Right hindlimb (tissue), 1 donor: ENCODE data around the gene SLC25A42.
"Not testable (repeated sequence)": the region's sequence is repeated elsewhere in the genome, so short reads cannot be mapped to it uniquely, and the experiment has no call there.

ENCODE experiments used
- DNase-seq: peaks from one replicate; pipeline ENCODE4 v3.0.0-alpha.2; 2018

SLC25A42 gene

DNA sequence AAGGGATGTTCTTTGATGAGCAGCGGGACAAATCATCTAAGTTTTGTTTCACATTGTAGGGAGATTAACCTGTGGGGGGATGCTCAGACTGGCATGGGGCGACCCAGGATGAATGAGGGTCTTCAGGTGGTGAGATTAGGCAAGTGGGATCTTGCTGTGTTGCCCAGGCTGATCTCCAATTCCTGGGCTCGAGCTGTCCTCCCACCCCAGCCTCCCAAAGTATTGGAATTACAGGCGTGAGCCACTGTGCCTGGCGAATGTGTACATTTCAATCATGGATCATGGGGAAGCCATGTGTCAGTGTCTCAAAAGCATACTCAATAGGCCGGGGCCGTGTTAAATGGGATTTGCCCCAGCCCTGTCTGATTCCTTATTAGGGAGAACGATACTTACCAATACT lies 8.1 kb downstream of the SLC25A42 start:
- no peak for DNase-seq

DNA sequence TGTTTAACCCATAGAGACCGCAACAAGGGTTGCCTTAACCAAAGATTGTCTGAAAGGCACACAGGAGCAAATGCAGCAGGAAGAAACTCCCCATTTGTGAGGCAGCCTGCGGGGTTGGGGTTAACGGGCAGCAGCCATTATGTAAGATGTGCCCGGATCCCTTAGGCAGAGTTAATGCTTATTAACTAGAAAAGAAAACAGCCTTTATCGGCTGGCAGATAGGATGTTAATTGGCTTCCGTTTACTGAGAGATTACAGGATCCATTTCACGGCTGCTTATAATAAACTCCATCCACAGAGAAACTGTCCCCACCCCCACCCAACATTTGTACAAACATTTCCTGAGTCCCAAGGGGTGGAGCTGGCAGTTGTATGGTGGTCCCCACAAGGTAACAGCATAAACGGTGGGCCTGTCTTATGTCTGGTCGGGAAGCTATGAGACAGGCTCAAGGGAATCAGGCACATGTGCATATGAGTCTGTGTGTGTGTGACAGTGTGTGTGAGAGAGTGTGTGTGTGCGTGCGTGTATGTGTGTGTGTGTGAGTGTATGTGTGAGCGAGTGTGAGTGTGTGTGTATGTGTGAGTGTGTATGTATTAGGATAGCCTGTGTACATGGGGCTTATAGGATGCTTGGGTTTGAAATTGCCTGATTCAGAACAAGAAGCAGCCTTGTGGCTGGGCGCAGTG lies 10.5 kb downstream of the SLC25A42 start:
- no peak for DNase-seq

DNA sequence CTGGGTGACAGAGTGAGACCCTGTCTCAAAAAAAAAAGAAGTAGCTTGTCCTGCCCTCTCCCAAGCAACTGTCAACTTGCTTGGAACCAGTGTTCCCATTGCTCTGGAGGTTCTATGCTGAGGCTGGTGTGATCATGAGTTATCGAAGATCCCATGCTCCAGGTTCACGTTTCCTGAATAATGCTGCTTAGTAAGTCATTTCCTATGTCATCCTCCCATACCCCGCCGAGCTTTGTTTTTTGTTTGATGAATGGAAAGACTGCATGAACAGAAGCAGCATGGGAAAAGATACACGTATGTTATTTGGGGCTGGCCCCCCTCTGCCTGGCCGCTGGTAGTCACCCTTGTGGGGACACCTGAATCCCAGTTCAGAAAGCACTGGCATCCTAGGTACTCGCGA lies 11.3 kb downstream of the SLC25A42 start:
- DNase-seq, result no peak

DNA sequence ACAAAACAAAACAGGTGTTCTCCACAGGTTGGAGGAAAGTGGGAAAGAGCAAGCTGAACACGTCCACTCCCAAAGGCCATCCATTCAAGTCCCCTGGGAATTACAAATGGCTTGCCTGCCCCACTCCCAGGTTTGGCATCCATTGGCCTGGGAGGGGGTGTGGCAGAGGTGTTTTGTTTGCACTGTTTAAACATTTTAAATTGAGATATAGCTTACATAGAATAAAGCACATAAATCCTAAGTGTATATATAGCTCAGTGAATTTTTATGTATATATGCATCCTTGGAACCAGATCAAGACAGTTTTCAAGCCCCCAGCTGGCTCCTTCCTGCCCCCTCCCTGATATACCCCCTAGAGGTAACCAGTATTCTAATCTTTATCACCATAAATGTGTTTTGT lies 12.7 kb downstream of the SLC25A42 start:
- no peak for DNase-seq

- no peak for DNase-seq
Observed at GRCh38 chr19:19077103-19077502, 13.3 kb downstream of the SLC25A42 start.

DNA sequence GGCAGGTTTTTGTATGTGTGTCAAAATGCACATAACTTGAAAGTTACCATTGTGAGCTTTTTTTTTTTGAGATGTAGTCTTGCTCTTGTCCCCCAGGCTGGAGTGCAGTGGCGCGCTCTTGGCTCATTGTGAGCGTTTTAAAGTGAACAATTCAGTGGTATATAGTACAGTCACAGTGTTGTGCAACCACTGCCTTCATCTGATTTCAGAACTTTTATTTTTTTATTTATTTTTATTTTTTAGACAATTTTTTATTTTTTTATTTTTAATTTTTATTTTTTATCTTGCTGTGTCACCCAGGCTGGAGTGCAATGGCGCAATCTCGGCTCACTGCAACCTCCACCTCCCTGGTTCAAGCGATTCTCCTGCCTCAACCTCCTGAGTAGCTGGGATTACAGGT lies 15.0 kb downstream of the SLC25A42 start:
- DNase-seq, result no peak

GRCh38 chr19:19079571-19079970 lies 15.8 kb downstream of the SLC25A42 start:
- no peak for DNase-seq

DNA sequence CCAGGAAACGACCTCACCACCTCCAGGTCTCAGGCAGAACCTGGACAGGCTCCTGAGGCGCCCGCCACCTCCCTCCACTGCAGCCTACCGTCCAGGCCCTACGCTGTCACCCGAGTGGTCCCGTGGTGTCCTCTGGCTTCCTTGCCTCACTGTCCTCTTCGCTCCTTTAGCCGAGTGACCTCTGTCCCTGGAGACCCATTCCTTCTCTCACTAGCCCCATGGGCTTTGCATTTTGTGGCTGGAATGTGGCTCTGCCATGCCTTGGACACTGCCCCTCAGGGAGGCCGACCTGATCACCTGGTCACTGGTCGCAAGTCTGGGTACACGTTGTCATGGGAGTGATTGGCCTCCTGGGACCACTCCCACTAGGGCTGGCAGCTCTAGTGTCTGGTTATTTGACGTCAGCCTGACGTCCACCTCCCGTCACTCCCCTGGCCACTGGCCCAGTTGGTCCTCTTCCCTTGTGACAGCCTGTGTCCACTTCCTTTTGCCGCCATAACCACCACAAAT lies 17.9 kb downstream of the SLC25A42 start:
- no peak for DNase-seq

- no peak for DNase-seq
Observed at GRCh38 chr19:19083413-19084178, 19.8 kb downstream of the SLC25A42 start.

- DNase-seq, result no peak
Observed at GRCh38 chr19:19087676-19088075, 23.9 kb downstream of the SLC25A42 start.

GRCh38 chr19:19094513-19094912 lies 30.7 kb downstream of the SLC25A42 start:
- no peak for DNase-seq

DNA sequence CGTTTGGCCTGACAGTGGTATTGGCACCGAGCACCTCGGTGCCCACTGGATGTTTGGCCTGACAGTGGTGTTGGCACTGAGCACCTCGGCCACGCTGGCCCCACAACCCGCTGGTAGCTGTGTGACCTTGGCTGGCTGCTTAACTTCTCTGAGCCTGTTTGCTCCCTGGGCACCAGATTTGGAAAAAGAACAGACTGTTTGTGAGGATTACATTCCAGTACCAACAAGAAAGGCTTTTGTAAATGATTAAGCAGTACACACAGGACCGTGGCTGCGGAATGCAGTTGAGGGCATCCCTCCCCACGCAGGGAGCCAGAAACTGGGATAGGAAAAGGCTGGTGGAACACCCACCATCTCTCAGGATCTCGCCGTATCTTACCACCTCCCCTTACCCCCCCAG lies 31.9 kb downstream of the SLC25A42 start:
- no peak for DNase-seq

DNA sequence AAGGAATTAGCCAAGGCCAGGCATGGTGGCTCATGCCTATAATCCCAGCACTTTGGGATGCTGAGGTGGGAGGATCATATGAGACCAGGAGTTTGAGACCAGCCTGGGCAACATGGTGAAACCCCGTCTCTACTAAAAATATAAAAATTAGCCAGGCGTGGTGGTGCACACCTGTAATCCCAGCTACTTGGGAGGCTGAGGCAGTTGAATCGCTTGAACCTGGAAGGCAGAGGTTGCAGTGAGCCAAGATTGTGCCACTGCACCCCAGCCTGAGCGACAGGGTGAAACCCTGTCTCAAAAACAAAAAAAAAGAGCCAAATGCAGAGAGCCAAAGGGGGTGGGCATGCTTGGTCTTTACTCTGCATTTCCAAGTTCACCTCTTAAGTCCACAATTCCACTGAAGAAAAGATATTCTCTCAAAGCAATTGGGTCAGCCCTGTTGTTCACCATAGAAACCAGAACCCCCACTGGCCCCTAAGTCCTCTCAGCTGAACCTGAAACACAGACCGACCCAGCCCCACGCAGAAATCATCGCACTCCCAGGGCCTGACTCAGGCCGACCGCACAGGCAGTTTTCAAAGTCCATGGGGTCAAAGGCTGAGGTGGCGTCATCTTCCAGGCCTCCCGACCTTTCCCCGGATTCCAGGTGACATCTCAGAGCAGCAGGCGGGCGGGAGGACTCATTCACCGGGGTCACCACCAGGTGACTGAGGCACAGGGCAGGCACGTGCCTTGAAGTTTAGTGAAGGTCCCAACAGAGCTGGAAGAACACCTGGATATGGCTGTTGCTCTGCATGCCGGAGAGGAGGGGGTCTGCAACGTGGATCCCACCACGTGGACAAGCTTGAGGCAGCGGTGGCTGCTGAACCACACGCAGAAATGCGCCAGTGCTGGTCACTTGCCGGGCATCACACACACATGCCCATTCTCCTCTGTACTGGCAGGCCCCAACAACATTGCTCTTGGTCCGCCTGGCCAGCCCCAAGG lies 33.1 kb downstream of the SLC25A42 start:
- no peak for DNase-seq

GRCh38 chr19:19098084-19098702 lies 34.4 kb downstream of the SLC25A42 start:
- no peak for DNase-seq

- DNase-seq, result no peak
Observed at GRCh38 chr19:19098703-19099632, 35.2 kb downstream of the SLC25A42 start.

GRCh38 chr19:19101540-19101939 lies 37.7 kb downstream of the SLC25A42 start:
- DNase-seq, result no peak

GRCh38 chr19:19102566-19102965 lies 38.8 kb downstream of the SLC25A42 start:
- DNase-seq, result not testable (repeated sequence)

DNA sequence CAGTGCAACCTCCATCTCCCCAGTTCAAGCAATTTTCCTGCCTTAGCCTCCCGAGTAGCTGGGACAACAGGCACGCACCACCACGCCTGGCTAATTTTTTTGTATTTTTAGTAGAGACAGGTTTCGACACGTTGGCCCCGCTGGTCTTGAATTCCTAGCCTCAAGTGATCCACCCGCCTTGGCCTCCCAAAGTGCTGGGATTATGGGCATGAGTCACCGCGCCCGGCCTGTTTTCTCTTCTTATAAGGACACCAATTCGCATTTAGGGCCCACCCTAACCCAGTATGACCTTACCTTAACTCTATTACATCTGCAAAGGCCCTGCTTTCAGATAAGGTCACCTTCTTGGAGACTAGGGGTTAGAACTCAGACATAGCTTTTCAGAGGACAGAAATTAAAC lies 39.4 kb downstream of the SLC25A42 start:
- no peak for DNase-seq

DNA sequence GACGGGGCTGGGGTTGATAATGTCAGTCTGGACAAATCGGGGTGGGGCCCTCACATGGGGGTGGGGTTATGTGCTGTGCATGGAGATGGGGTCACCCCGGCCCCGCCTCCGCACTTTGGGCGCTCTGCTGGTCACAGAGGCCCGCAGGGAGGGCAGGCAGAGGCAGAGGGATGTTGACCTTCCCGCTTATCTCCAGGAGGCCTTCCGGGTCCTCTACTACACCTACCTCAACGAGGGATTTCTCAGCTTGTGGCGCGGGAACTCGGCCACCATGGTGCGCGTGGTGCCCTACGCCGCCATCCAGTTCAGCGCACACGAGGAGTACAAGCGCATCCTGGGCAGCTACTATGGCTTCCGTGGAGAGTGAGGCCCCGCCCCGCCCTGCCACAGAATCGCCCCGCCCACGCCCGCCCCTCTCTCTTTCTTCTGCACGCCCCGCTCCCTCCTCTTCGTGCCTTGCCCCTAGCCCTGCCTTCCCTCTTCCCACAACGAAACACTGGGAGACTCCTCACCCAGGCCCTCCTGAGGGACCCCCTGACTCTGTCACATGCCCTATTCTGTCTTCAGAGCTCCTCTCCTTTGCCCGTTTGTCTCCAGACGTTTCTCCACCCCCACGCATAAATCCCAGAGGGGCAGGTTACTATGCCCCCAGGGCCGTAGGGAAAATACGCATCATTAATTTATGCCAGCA lies 41.7 kb downstream of the SLC25A42 start:
- peak; percentile 81 for DNase-seq

DNA sequence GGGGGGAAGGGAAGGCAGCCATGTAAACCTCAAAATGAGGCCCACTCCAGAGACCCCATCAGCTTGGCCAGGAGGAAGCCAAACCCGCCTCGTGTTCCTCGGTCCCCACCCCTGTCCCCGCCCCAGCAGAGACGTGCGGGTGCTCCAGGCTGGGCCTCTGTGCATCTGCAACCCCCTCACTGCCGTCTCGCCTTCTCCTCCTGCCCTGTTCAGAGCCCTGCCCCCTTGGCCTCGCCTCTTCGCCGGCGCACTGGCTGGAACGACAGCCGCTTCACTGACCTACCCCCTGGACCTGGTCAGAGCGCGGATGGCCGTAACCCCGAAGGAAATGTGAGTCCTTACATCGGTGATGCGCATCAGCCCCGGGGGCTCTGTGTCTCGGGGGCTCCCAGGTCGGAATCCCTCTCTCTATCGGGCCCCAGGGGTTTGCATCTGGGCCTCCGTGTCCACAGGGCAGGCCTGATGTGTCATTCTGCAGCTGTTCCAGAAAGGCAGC lies 42.3 kb downstream of the SLC25A42 start:
- peak; percentile 64 for DNase-seq

- DNase-seq, result not testable (repeated sequence)
Observed at GRCh38 chr19:19106938-19107337, 43.1 kb downstream of the SLC25A42 start.
